Neural cell (in vitro differentiated cells): Measurements from ENCODE around the gene CCNE1. TPM values are rescaled to one million over a fixed set of nuclear protein-coding genes. Genes with fewer than 3 reads are reported as not detected.

Experiments used
- H2AFZ ChIP-seq: fragments of 200-600, 300-800 bp; sonication (generic), shearing (Covaris generic); 2 replicates; pipeline ENCODE4 v1.6.0; 2014; ENCODE audit warnings: low read depth, mild to moderate bottlenecking, antibody characterized with exemption, low read length, moderate library complexity
- H3F3A ChIP-seq: fragments of 200-600 bp; shearing (Covaris generic); 2 replicates; pipeline ENCODE4 v1.6.1; 2016; ENCODE audit warnings: mild to moderate bottlenecking, moderate library complexity, mixed read lengths, antibody characterized with exemption, low read length; ENCODE audit not compliant: insufficient read depth, poor library complexity, severe bottlenecking
- H3K27ac ChIP-seq: fragments of 200-600, 300-800 bp; sonication (generic), shearing (Covaris generic); 2 replicates; pipeline ENCODE4 v1.5.1; 2014; ENCODE audit warnings: mild to moderate bottlenecking, low read length, moderate library complexity
- H3K27me3 ChIP-seq: fragments of 300-800, 200-600 bp; sonication (generic), shearing (Covaris generic); 2 replicates; pipeline ENCODE4 v1.6.0; 2014; ENCODE audit warnings: mild to moderate bottlenecking, low read depth, low read length, moderate library complexity; ENCODE audit not compliant: insufficient read depth
- H3K36me3 ChIP-seq: fragments of 300-800, 200-600 bp; sonication (generic), shearing (Covaris generic); 2 replicates; pipeline ENCODE4 v1.5.1; 2014; ENCODE audit warnings: mild to moderate bottlenecking, antibody characterized with exemption, low read length, moderate library complexity; ENCODE audit not compliant: insufficient read depth
- H3K4me2 ChIP-seq: fragments of 300-800, 200-600 bp; sonication (generic), shearing (Covaris generic); 2 replicates; pipeline ENCODE4 v1.6.0; 2014; ENCODE audit warnings: mild to moderate bottlenecking, low read length
- H3K4me3 ChIP-seq: fragments of 300-800, 200-600 bp; sonication (generic), shearing (Covaris generic); 2 replicates; pipeline ENCODE4 v1.5.1; 2014; ENCODE audit warnings: mild to moderate bottlenecking, low read length, moderate library complexity
- H3K79me2 ChIP-seq: fragments of 200-600 bp; shearing (Covaris generic); replicated peaks from 2 replicates; pipeline ENCODE4 v1.6.0; 2014; ENCODE audit warnings: mild to moderate bottlenecking, low read length, moderate library complexity; ENCODE audit not compliant: insufficient read depth
- H3K9ac ChIP-seq: fragments of 300-800, 200-600 bp; sonication (generic), shearing (Covaris generic); 2 replicates; pipeline ENCODE4 v1.6.1; 2016; ENCODE audit warnings: mild to moderate bottlenecking, low read length, mixed read lengths
- H3K9me2 ChIP-seq: fragments of 200-600 bp; shearing (Covaris generic); 2 replicates; pipeline ENCODE4 v1.6.1; 2016; ENCODE audit warnings: mild to moderate bottlenecking, low read length, mixed read lengths; ENCODE audit not compliant: insufficient read depth
- H3K9me3 ChIP-seq: fragments of 200-600, 300-800 bp; sonication (generic), shearing (Covaris generic); 2 replicates; pipeline ENCODE4 v1.6.1; 2016; ENCODE audit warnings: mild to moderate bottlenecking, mixed run types, low read length, moderate library complexity, mixed read lengths
- H4K20me1 ChIP-seq: fragments of 200-600 bp; shearing (Covaris generic); 2 replicates; pipeline ENCODE4 v1.6.1; 2016; ENCODE audit warnings: mild to moderate bottlenecking, mixed run types; ENCODE audit not compliant: insufficient read depth
- CTCF ChIP-seq: fragments of 450-650 bp; IDR thresholded peaks from 2 replicates; pipeline ENCODE4 v1.5.1; 2014; ENCODE audit warnings: antibody characterized with exemption, mild to moderate bottlenecking, moderate library complexity; ENCODE audit not compliant: poor library complexity, severe bottlenecking
- EP300 ChIP-seq: fragments of 450-650 bp; conservative IDR thresholded peaks from 2 replicates; pipeline ENCODE4 v1.6.1; 2014; ENCODE audit warnings: antibody characterized with exemption, mild to moderate bottlenecking, moderate library complexity; ENCODE audit not compliant: poor library complexity, severe bottlenecking
- EZH2 ChIP-seq: fragments of 200-600, 300-800 bp; shearing (Covaris generic), sonication (generic); IDR thresholded peaks from 2 replicates; pipeline ENCODE4 v1.6.1; 2014; ENCODE audit warnings: antibody characterized with exemption, low read length, borderline replicate concordance, mild to moderate bottlenecking; ENCODE audit not compliant: insufficient read depth, poor library complexity, severe bottlenecking
- MXI1 ChIP-seq: fragments of 450-650 bp; conservative IDR thresholded peaks from 2 replicates; pipeline ENCODE4 v1.6.1; 2014; ENCODE audit warnings: antibody characterized with exemption, mild to moderate bottlenecking; ENCODE audit not compliant: poor library complexity, severe bottlenecking
- POLR2AphosphoS5 ChIP-seq: IDR thresholded peaks from 2 replicates; pipeline ENCODE4 v1.6.1; 2012
- RAD21 ChIP-seq: fragments of 450-650 bp; conservative IDR thresholded peaks from 2 replicates; pipeline ENCODE4 v1.6.1; 2014; ENCODE audit warnings: antibody characterized with exemption, mild to moderate bottlenecking, moderate library complexity
- REST ChIP-seq: IDR thresholded peaks from 2 replicates; pipeline ENCODE4 v1.6.1; 2012; ENCODE audit warnings: borderline replicate concordance
- SMC3 ChIP-seq: fragments of 450-650 bp; conservative IDR thresholded peaks from 2 replicates; pipeline ENCODE4 v1.6.1; 2014; ENCODE audit warnings: antibody characterized with exemption, mild to moderate bottlenecking, moderate library complexity; ENCODE audit not compliant: poor library complexity
- TAF1 ChIP-seq: IDR thresholded peaks from 2 replicates; pipeline ENCODE4 v1.6.1; 2012; ENCODE audit warnings: low read depth
- polyA plus RNA-seq: library from polyadenylated mRNA; depleted of rRNA; stranded (reverse); fragments of >200 nt; gene quantifications from 2 replicates; pipeline ENCODE4 v1.2.3, GENCODE V29; 2014

Gene CCNE1
- polyA plus RNA-seq, 1 donor from 2014 or later, result 4.1 TPM

GRCh38 chr19:29785360-29785759 lies 26.4 kb upstream of the CCNE1 start:
- Histone ChIP-seq H3K27me3 (no peaks in the 10 kb centered on the region), H3K36me3 (no peaks in the 10 kb centered on the region), H3K9me2 (no peaks in the 10 kb centered on the region), H4K20me1 (no peaks in the 10 kb centered on the region), H2AFZ (no peak overlapping the region), H3K4me3 (no peak overlapping the region), H3K9ac (no peak overlapping the region), H3K4me2 (no peak overlapping the region), H3K27ac (no peak overlapping the region), H3F3A (no peaks in the 10 kb centered on the region), H3K9me3 (no peaks in the 10 kb centered on the region), H3K79me2 (no peaks in the 10 kb centered on the region)
- TF ChIP-seq RAD21 (no peak), POLR2AphosphoS5 (no peak), CTCF (no peak), EP300 (no peak), TAF1 (no peak), EZH2 (no peak), MXI1 (no peak), SMC3 (no peak), REST (no peak)

GRCh38 chr19:29785955-29786589 lies 25.7 kb upstream of the CCNE1 start:
- no peaks in the 10 kb centered on the region for H3F3A ChIP-seq
- no peak overlapping the region for H3K27ac ChIP-seq
- no peak overlapping the region for H3K4me2 ChIP-seq
- H3K9me2 ChIP-seq, result no peaks in the 10 kb centered on the region
- H3K79me2 ChIP-seq, result no peaks in the 10 kb centered on the region
- H3K4me3 ChIP-seq, result no peak overlapping the region
- no peak overlapping the region for H2AFZ ChIP-seq
- no peaks in the 10 kb centered on the region for H4K20me1 ChIP-seq
- H3K27me3 ChIP-seq, result no peaks in the 10 kb centered on the region
- TF ChIP-seq EZH2 (no peak), EP300 (no peak), CTCF (no peak), TAF1 (no peak), REST (no peak), POLR2AphosphoS5 (no peak), MXI1 (no peak), SMC3 (no peak), RAD21 (no peak)
- no peaks in the 10 kb centered on the region for H3K36me3 ChIP-seq
- no peak overlapping the region for H3K9ac ChIP-seq
- H3K9me3 ChIP-seq, result no peaks in the 10 kb centered on the region
